WTC11 (cell line): ENCODE data around the gene SLBP. TPM values are rescaled to one million over a fixed set of nuclear protein-coding genes. Genes with fewer than 3 reads are reported as not detected.

Experiments
- ATAC-seq: fragments of 200-7000 bp; cut with Tn5 transposase; 2 replicates; pipeline ENCODE4 v1.10.0; 2021; ENCODE audit warnings: mild to moderate bottlenecking, moderate library complexity
- CTCF ChIA-PET: fragments of 300-600 bp; sonication (Branson Sonifier 250); formaldehyde crosslinking; loops from one replicate; lab custom pipeline; 2021; ENCODE audit warnings: antibody characterized with exemption; lab: Charles Lee
- POLR2A ChIA-PET: fragments of 350-600 bp; sonication (Branson Sonifier 250); formaldehyde crosslinking; loops from one replicate; lab custom pipeline; 2021; ENCODE audit warnings: antibody characterized with exemption; lab: Charles Lee
- DNase-seq: peaks from one replicate; pipeline ENCODE4 v3.0.0; 2021; ENCODE audit warnings: low spot score
- H3K27ac Mint-ChIP-seq: 2 replicates; pipeline ENCODE4 v1.8.0; 2021; ENCODE audit warnings: mixed read lengths
- H3K27me3 Mint-ChIP-seq: 2 replicates; pipeline ENCODE4 v1.8.0; 2021; ENCODE audit warnings: low read depth, mild to moderate bottlenecking, moderate library complexity, mixed read lengths
- H3K36me3 Mint-ChIP-seq: 2 replicates; pipeline ENCODE4 v1.8.0; 2021; ENCODE audit warnings: mixed read lengths
- H3K4me1 Mint-ChIP-seq: 2 replicates; pipeline ENCODE4 v1.8.0; 2022; ENCODE audit warnings: mixed read lengths
- H3K4me3 Mint-ChIP-seq: 2 replicates; pipeline ENCODE4 v1.8.0; 2021; ENCODE audit warnings: mild to moderate bottlenecking, moderate library complexity, mixed read lengths
- H3K9me3 Mint-ChIP-seq: 2 replicates; pipeline ENCODE4 v1.8.0; 2021; ENCODE audit warnings: mixed read lengths
- ATF1 ChIP-seq: sonication (generic); formaldehyde crosslinking; IDR thresholded peaks from 2 replicates; pipeline ENCODE4 v1.8.1; 2023; ENCODE audit warnings: mild to moderate bottlenecking, moderate library complexity, missing genetic modification reagents
- CBFB ChIP-seq: sonication (generic); formaldehyde crosslinking; IDR thresholded peaks from 2 replicates; pipeline ENCODE4 v1.8.1; 2022; ENCODE audit warnings: mild to moderate bottlenecking, low read depth, missing genetic modification reagents
- CREB1 ChIP-seq: sonication (generic); formaldehyde crosslinking; IDR thresholded peaks from 2 replicates; pipeline ENCODE4 v1.8.0; 2023; ENCODE audit warnings: mild to moderate bottlenecking, missing genetic modification reagents
- E2F5 ChIP-seq: sonication (generic); formaldehyde crosslinking; IDR thresholded peaks from 2 replicates; pipeline ENCODE4 v1.8.1; 2022; ENCODE audit warnings: mild to moderate bottlenecking, moderate library complexity, missing genetic modification reagents
- ERG ChIP-seq: fragments of 250-450 bp; sonication (Bioruptor Pico); IDR thresholded peaks from 2 replicates; pipeline ENCODE4 v1.8.0; 2021; ENCODE audit warnings: mild to moderate bottlenecking
- FOXP1 ChIP-seq: sonication (generic); formaldehyde crosslinking; IDR thresholded peaks from 2 replicates; pipeline ENCODE4 v1.8.0; 2022; ENCODE audit warnings: missing genetic modification reagents, mild to moderate bottlenecking, moderate library complexity, borderline replicate concordance
- FOXP4 ChIP-seq: sonication (generic); formaldehyde crosslinking; IDR thresholded peaks from 2 replicates; pipeline ENCODE4 v1.8.0; 2022; ENCODE audit warnings: mild to moderate bottlenecking, missing genetic modification reagents
- PREB ChIP-seq: sonication (generic); formaldehyde crosslinking; IDR thresholded peaks from 2 replicates; pipeline ENCODE4 v1.8.1; 2022; ENCODE audit warnings: mild to moderate bottlenecking, missing genetic modification reagents, moderate library complexity, borderline replicate concordance
- PRRX2 ChIP-seq: fragments of 250-450 bp; sonication (Bioruptor Pico); IDR thresholded peaks from 2 replicates; pipeline ENCODE4 v1.8.0; 2021; ENCODE audit warnings: mild to moderate bottlenecking
- TEAD1 ChIP-seq: sonication (generic); formaldehyde crosslinking; IDR thresholded peaks from 2 replicates; pipeline ENCODE4 v1.8.0; 2022; ENCODE audit warnings: mild to moderate bottlenecking, missing genetic modification reagents
- ZBTB21 ChIP-seq: sonication (generic); formaldehyde crosslinking; IDR thresholded peaks from 2 replicates; pipeline ENCODE4 v1.8.1; 2023; ENCODE audit warnings: mild to moderate bottlenecking, missing genetic modification reagents, borderline replicate concordance
- total RNA-seq: library from RNA; stranded (reverse); gene quantifications from 3 replicates; pipeline ENCODE4 v1.2.3, GENCODE V29; 2021
- TF ChIP-seq, protein P1 (sequence below): sonication (generic); formaldehyde crosslinking; IDR thresholded peaks from 2 replicates; pipeline ENCODE4 v1.8.0; 2023; ENCODE audit warnings: missing genetic modification reagents, mild to moderate bottlenecking, borderline replicate concordance
- TF ChIP-seq, protein P2 (sequence below): sonication (generic); formaldehyde crosslinking; IDR thresholded peaks from 2 replicates; pipeline ENCODE4 v1.8.0; 2022; ENCODE audit warnings: missing genetic modification reagents
- TF ChIP-seq, protein P3 (sequence below): sonication (generic); formaldehyde crosslinking; IDR thresholded peaks from 2 replicates; pipeline ENCODE4 v1.8.1; 2023; ENCODE audit warnings: mild to moderate bottlenecking, missing genetic modification reagents, moderate library complexity
- TF ChIP-seq, protein P4 (sequence below): fragments of 250-450 bp; sonication (Bioruptor Pico); IDR thresholded peaks from 2 replicates; pipeline ENCODE4 v2.1.2; 2022; ENCODE audit warnings: mild to moderate bottlenecking, moderate library complexity

Gene SLBP
- total RNA-seq, 1 experiment from 2014 or later = 40.2 TPM

- TF ChIP-seq ERG (CRISPR knock-in tag) = no peak
- TF ChIP-seq ATF1 (CRISPR knock-in tag) = no peak
- no peak for TF ChIP-seq E2F5 (CRISPR knock-in tag)
- TF ChIP-seq PRRX2 (CRISPR knock-in tag) = no peak
These were observed 47.7 kb upstream of the SLBP start (continued) for GRCh38 chr4:1759818-1760223.

GRCh38 chr4:1759170-1759817, 47.2 kb upstream of the SLBP start:
- DNase-seq = no peak
- CTCF ChIA-PET = interaction anchor here (0.7 to 4.7 kb wide), 11 partner anchors 9 to 152 kb away, joined by 3 to 44 read pairs (median 5); no protein-coding TSS in a partner anchor
- no peaks in the 10 kb centered on the region for H3K4me1 Mint-ChIP-seq
- no peaks in the 10 kb centered on the region for H3K9me3 Mint-ChIP-seq
- no peaks in the 10 kb centered on the region for H3K36me3 Mint-ChIP-seq
- TF ChIP-seq, protein P1, sequence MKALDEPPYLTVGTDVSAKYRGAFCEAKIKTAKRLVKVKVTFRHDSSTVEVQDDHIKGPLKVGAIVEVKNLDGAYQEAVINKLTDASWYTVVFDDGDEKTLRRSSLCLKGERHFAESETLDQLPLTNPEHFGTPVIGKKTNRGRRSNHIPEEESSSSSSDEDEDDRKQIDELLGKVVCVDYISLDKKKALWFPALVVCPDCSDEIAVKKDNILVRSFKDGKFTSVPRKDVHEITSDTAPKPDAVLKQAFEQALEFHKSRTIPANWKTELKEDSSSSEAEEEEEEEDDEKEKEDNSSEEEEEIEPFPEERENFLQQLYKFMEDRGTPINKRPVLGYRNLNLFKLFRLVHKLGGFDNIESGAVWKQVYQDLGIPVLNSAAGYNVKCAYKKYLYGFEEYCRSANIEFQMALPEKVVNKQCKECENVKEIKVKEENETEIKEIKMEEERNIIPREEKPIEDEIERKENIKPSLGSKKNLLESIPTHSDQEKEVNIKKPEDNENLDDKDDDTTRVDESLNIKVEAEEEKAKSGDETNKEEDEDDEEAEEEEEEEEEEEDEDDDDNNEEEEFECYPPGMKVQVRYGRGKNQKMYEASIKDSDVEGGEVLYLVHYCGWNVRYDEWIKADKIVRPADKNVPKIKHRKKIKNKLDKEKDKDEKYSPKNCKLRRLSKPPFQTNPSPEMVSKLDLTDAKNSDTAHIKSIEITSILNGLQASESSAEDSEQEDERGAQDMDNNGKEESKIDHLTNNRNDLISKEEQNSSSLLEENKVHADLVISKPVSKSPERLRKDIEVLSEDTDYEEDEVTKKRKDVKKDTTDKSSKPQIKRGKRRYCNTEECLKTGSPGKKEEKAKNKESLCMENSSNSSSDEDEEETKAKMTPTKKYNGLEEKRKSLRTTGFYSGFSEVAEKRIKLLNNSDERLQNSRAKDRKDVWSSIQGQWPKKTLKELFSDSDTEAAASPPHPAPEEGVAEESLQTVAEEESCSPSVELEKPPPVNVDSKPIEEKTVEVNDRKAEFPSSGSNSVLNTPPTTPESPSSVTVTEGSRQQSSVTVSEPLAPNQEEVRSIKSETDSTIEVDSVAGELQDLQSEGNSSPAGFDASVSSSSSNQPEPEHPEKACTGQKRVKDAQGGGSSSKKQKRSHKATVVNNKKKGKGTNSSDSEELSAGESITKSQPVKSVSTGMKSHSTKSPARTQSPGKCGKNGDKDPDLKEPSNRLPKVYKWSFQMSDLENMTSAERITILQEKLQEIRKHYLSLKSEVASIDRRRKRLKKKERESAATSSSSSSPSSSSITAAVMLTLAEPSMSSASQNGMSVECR = no peak
- no peak for TF ChIP-seq CREB1 (CRISPR knock-in tag)
- TF ChIP-seq, protein P2, sequence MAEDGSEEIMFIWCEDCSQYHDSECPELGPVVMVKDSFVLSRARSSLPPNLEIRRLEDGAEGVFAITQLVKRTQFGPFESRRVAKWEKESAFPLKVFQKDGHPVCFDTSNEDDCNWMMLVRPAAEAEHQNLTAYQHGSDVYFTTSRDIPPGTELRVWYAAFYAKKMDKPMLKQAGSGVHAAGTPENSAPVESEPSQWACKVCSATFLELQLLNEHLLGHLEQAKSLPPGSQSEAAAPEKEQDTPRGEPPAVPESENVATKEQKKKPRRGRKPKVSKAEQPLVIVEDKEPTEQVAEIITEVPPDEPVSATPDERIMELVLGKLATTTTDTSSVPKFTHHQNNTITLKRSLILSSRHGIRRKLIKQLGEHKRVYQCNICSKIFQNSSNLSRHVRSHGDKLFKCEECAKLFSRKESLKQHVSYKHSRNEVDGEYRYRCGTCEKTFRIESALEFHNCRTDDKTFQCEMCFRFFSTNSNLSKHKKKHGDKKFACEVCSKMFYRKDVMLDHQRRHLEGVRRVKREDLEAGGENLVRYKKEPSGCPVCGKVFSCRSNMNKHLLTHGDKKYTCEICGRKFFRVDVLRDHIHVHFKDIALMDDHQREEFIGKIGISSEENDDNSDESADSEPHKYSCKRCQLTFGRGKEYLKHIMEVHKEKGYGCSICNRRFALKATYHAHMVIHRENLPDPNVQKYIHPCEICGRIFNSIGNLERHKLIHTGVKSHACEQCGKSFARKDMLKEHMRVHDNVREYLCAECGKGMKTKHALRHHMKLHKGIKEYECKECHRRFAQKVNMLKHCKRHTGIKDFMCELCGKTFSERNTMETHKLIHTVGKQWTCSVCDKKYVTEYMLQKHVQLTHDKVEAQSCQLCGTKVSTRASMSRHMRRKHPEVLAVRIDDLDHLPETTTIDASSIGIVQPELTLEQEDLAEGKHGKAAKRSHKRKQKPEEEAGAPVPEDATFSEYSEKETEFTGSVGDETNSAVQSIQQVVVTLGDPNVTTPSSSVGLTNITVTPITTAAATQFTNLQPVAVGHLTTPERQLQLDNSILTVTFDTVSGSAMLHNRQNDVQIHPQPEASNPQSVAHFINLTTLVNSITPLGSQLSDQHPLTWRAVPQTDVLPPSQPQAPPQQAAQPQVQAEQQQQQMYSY (CRISPR knock-in tag) = no peak
- TF ChIP-seq, protein P3, sequence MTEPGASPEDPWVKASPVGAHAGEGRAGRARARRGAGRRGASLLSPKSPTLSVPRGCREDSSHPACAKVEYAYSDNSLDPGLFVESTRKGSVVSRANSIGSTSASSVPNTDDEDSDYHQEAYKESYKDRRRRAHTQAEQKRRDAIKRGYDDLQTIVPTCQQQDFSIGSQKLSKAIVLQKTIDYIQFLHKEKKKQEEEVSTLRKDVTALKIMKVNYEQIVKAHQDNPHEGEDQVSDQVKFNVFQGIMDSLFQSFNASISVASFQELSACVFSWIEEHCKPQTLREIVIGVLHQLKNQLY (CRISPR knock-in tag) = no peak
- TF ChIP-seq, protein P4, sequence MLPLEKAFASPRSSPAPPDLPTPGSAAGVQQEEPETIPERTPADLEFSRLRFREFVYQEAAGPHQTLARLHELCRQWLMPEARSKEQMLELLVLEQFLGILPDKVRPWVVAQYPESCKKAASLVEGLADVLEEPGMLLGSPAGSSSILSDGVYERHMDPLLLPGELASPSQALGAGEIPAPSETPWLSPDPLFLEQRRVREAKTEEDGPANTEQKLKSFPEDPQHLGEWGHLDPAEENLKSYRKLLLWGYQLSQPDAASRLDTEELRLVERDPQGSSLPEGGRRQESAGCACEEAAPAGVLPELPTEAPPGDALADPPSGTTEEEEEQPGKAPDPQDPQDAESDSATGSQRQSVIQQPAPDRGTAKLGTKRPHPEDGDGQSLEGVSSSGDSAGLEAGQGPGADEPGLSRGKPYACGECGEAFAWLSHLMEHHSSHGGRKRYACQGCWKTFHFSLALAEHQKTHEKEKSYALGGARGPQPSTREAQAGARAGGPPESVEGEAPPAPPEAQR (CRISPR knock-in tag) = no peak
- TF ChIP-seq ATF1 (CRISPR knock-in tag) = no peak
- TF ChIP-seq FOXP4 (CRISPR knock-in tag) = no peak
- no peak for TF ChIP-seq FOXP1 (CRISPR knock-in tag)
- TF ChIP-seq PREB (CRISPR knock-in tag) = no peak
- TF ChIP-seq ZBTB21 (CRISPR knock-in tag) = no peak
- no peak for TF ChIP-seq CBFB (CRISPR knock-in tag)
- no peak for TF ChIP-seq TEAD1 (CRISPR knock-in tag)
- POLR2A ChIA-PET = interaction anchor here (1.0 kb wide), 1 partner anchor 18 kb away, joined by 3 read pairs; no protein-coding TSS in a partner anchor
- no peak overlapping the region for H3K27ac Mint-ChIP-seq
- peak; percentile 15 for ATAC-seq
- no peaks in the 10 kb centered on the region for H3K27me3 Mint-ChIP-seq
- H3K4me3 Mint-ChIP-seq = no peak overlapping the region
